PC-9 (cell line): Measurements from ENCODE around the gene CHIT1. TPM values are rescaled to one million over a fixed set of nuclear protein-coding genes. Genes with fewer than 3 reads are reported as not detected.

Source experiments
- BruUV-seq: library from RNA; stranded (reverse); fragments of 400-500 nt; replicated peaks from 2 replicates; lab custom pipeline; 2021; lab: Mats Ljungman, UMichigan
- CTCF ChIA-PET: fragments of 300-600 bp; sonication (Branson Sonifier 250); formaldehyde crosslinking; loops from one replicate; lab custom pipeline; 2022; ENCODE audit warnings: antibody characterized with exemption; lab: Charles Lee
- POLR2A ChIA-PET: fragments of 300-600 bp; sonication (Branson Sonifier 250); formaldehyde crosslinking; loops from one replicate; lab custom pipeline; 2022; ENCODE audit warnings: antibody characterized with exemption; ENCODE audit not compliant: unreplicated experiment; lab: Charles Lee
- DNase-seq, 2 experiments: peaks; one replicate each; pipeline versions ENCODE4 v3.0.0 to v3.0.0-alpha.2; 2015 to 2022; ENCODE audit warnings: mixed read lengths in 1 of 2
- H2AFZ ChIP-seq: fragments of 200-600 bp; sonication (generic); 2 replicates; pipeline ENCODE4 v1.8.1; 2017; ENCODE audit warnings: antibody characterized with exemption
- H3F3A ChIP-seq: fragments of 200-600 bp; sonication (generic); 2 replicates; pipeline ENCODE4 v1.8.1; 2017; ENCODE audit warnings: antibody characterized with exemption, mild to moderate bottlenecking, low read depth; ENCODE audit not compliant: insufficient read depth
- H3K27ac ChIP-seq: fragments of 200-600 bp; sonication (generic); 2 replicates; pipeline ENCODE4 v1.6.1; 2016; ENCODE audit warnings: mixed run types
- H3K27me3 ChIP-seq: fragments of 200-600 bp; sonication (generic); 2 replicates; pipeline ENCODE4 v1.6.1; 2016; ENCODE audit warnings: low read depth, mixed run types; ENCODE audit not compliant: insufficient read depth
- H3K36me3 ChIP-seq: fragments of 200-600 bp; sonication (generic); 2 replicates; pipeline ENCODE4 v1.6.1; 2016; ENCODE audit warnings: low read depth, mixed run types
- H3K4me1 ChIP-seq: fragments of 200-600 bp; sonication (generic); replicated peaks from 2 replicates; pipeline ENCODE4 v1.6.1; 2016; ENCODE audit warnings: mixed run types; ENCODE audit not compliant: insufficient read depth
- H3K4me2 ChIP-seq: fragments of 200-600 bp; sonication (generic); 2 replicates; pipeline ENCODE4 v1.6.1; 2017; ENCODE audit warnings: mixed run types
- H3K4me3 ChIP-seq: fragments of 200-600 bp; sonication (generic); 2 replicates; pipeline ENCODE4 v1.6.1; 2016; ENCODE audit warnings: mixed run types
- H3K79me2 ChIP-seq: fragments of 200-600 bp; sonication (generic); 2 replicates; pipeline ENCODE4 v1.6.1; 2017; ENCODE audit warnings: low read depth, mixed run types
- H3K9me2 ChIP-seq: fragments of 200-600 bp; sonication (generic); 2 replicates; pipeline ENCODE4 v1.8.1; 2017; ENCODE audit warnings: mild to moderate bottlenecking; ENCODE audit not compliant: insufficient read depth
- H3K9me3 ChIP-seq: fragments of 200-600 bp; sonication (generic); 2 replicates; pipeline ENCODE4 v1.8.1; 2016; ENCODE audit warnings: low read depth; ENCODE audit not compliant: insufficient read depth
- H4K20me1 ChIP-seq: fragments of 200-600 bp; sonication (generic); 2 replicates; pipeline ENCODE4 v1.8.1; 2017; ENCODE audit not compliant: insufficient read depth
- EZH2 ChIP-seq: fragments of 200-600 bp; sonication (generic); IDR thresholded peaks from 2 replicates; pipeline ENCODE4 v1.8.0; 2017; ENCODE audit warnings: antibody characterized with exemption, low read depth
- intact Hi-C: fragments of 100-400 bp; cut with micrococcal nuclease; formaldehyde crosslinking; loops from one replicate; pipeline ENCODE4 v1.10.0; 2022; ENCODE audit not compliant: unreplicated experiment
- total RNA-seq: library from RNA; stranded (reverse); gene quantifications from 2 replicates; pipeline ENCODE4 v1.2.3, GENCODE V29; 2021
- TF ChIP-seq, protein P1 (sequence below): fragments of 200-600 bp; sonication (generic); conservative IDR thresholded peaks from 2 replicates; pipeline ENCODE4 v1.6.1; 2017; ENCODE audit warnings: mixed run types, antibody characterized with exemption, mild to moderate bottlenecking, moderate library complexity

Gene CHIT1
- total RNA-seq, 1 experiment from 2014 or later = not detected

DNA sequence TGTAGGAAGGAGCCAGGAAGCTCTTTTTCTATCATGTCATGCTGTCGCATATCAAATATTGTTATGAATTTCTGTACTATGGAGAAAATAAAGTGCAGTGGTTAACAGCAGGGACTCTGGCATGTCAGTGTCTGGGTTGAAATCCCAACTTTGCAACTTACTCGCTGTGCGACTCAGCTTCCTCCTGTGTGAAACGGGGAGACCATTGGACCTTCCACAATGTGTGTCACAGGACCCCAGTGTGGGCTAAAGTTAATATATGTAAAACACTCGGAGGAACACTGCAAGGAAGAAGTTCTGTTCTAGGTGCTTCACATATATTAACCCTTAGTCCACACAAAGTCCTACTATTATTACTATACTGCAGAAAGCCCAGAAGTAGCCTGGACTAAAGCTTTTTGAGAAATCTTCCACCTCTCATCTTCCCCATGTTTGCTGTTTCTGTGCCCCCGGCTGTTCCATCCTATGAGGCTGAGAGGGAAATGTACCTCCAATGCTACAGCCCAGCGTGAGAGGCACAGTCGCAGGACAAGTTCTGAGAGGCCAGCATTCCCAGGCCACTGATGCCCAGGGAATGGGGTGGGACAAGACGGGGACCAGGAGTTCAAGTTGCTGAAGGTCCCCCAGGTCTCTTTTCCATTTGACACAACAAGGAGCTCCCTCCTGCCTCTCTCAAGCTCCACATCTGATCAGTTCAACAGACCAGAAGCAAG, 1.9 kb downstream of the CHIT1 start:
- Histone ChIP-seq H3K36me3 (no peaks in the 10 kb centered on the region), H3K9me3 (no peaks in the 10 kb centered on the region), H2AFZ (no peak overlapping the region), H3K27ac (no peak overlapping the region), H3K4me3 (no peak overlapping the region), H3K4me1 (no peaks in the 10 kb centered on the region), H3K79me2 (no peaks in the 10 kb centered on the region), H3F3A (no peaks in the 10 kb centered on the region), H4K20me1 (no peaks in the 10 kb centered on the region), H3K27me3 (peaks cover 92% of the 10 kb centered on the region), H3K9me2 (no peaks in the 10 kb centered on the region), H3K4me2 (no peak overlapping the region)
- POLR2A ChIA-PET = no interaction called here
- CTCF ChIA-PET = interaction anchor here (0.6 kb wide), 1 partner anchor 109 kb away, joined by 4 read pairs; no protein-coding TSS in a partner anchor
- intact Hi-C loops = no loop called here
- TF ChIP-seq, protein P1, sequence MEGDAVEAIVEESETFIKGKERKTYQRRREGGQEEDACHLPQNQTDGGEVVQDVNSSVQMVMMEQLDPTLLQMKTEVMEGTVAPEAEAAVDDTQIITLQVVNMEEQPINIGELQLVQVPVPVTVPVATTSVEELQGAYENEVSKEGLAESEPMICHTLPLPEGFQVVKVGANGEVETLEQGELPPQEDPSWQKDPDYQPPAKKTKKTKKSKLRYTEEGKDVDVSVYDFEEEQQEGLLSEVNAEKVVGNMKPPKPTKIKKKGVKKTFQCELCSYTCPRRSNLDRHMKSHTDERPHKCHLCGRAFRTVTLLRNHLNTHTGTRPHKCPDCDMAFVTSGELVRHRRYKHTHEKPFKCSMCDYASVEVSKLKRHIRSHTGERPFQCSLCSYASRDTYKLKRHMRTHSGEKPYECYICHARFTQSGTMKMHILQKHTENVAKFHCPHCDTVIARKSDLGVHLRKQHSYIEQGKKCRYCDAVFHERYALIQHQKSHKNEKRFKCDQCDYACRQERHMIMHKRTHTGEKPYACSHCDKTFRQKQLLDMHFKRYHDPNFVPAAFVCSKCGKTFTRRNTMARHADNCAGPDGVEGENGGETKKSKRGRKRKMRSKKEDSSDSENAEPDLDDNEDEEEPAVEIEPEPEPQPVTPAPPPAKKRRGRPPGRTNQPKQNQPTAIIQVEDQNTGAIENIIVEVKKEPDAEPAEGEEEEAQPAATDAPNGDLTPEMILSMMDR = no peak
- TF ChIP-seq EZH2 = no peak
- DNase-seq = no peak
- no TSS peak for BruUV-seq

- no TSS peak for BruUV-seq
- Histone ChIP-seq H3K79me2 (no peaks in the 10 kb centered on the region), H3K4me3 (no peak overlapping the region), H3F3A (no peaks in the 10 kb centered on the region), H3K9me2 (no peaks in the 10 kb centered on the region), H3K36me3 (no peaks in the 10 kb centered on the region), H3K27me3 (peaks cover 85% of the 10 kb centered on the region), H2AFZ (no peak overlapping the region), H3K27ac (no peak overlapping the region), H3K9me3 (no peaks in the 10 kb centered on the region), H4K20me1 (no peaks in the 10 kb centered on the region), H3K4me1 (no peaks in the 10 kb centered on the region), H3K4me2 (no peak overlapping the region)
- ChIA-PET POLR2A (no interaction called here), CTCF (no interaction called here)
- no peak for DNase-seq
- intact Hi-C loops = no loop called here
- TF ChIP-seq, protein P1 = no peak
- no peak for TF ChIP-seq EZH2
Measured at GRCh38 chr1:203225071-203225470, 4.4 kb downstream of the CHIT1 start.

DNA sequence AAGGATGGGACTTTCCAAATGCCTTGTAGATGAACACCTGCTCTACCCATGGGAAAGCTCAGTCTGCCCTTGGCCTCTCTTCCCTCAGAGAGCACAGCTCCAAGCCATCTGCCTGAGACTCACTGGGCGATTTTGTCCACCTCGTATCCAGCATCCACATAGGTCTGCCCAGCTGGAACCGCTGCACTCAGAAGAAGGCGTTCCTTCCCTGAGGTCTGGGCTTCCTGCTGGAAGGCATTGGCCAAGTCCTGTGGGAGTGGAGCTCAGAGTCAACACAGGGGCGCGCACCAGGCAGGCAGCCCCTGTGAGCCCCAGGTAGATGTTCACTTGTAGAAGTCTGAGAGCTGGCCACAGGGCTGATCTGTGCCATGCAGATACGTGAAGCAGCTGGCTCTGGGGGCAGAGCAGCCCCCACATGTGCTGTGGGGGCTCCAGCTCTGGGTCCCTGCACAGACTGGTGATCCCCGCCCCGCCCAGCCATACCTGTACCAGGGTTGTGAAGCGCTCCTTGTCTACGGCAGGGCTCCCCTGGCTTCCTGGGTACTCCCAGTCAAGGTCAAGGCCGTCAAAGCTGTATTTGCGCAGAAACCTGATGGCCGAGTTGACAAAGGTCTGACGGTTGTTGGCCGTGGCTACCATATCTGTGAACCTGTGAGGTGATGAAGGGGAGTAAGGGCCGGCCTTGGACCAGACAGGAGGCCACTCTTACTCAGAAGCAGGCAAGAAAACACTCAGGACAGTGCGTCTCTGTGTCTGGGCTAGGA, 6.3 kb downstream of the CHIT1 start:
- H3K4me1 ChIP-seq = no peaks in the 10 kb centered on the region
- no peaks in the 10 kb centered on the region for H3K36me3 ChIP-seq
- no peak overlapping the region for H3K4me2 ChIP-seq
- intact Hi-C loops = no loop called here
- H4K20me1 ChIP-seq = no peaks in the 10 kb centered on the region
- no TSS peak for BruUV-seq
- POLR2A ChIA-PET = no interaction called here
- H3K79me2 ChIP-seq = no peaks in the 10 kb centered on the region
- H3K9me3 ChIP-seq = no peaks in the 10 kb centered on the region
- TF ChIP-seq, protein P1 = no peak
- no peak for TF ChIP-seq EZH2
- H3K9me2 ChIP-seq = no peaks in the 10 kb centered on the region
- no peak for DNase-seq
- H2AFZ ChIP-seq = no peak overlapping the region
- H3K27ac ChIP-seq = no peak overlapping the region
- H3K27me3 ChIP-seq = peaks cover 77% of the 10 kb centered on the region
- no peaks in the 10 kb centered on the region for H3F3A ChIP-seq
- CTCF ChIA-PET = no interaction called here
- H3K4me3 ChIP-seq = no peak overlapping the region
